Measurements from ENCODE around the gene DNAJC11. TPM values are rescaled to one million over a fixed set of nuclear protein-coding genes. Genes with fewer than 3 reads are reported as not detected.
A peak's percentile ranks its signal among the peaks of the same experiment; 100 is the strongest.
"Not testable (repeated sequence)": the region's sequence is repeated elsewhere in the genome, so short reads cannot be mapped to it uniquely, and the experiment has no call there.

The DNAJC11 gene
- total and polyA plus RNA-seq, 4 experiments from 2014 or later = 10.5 to 41.6 (median 31.7) TPM

DNA sequence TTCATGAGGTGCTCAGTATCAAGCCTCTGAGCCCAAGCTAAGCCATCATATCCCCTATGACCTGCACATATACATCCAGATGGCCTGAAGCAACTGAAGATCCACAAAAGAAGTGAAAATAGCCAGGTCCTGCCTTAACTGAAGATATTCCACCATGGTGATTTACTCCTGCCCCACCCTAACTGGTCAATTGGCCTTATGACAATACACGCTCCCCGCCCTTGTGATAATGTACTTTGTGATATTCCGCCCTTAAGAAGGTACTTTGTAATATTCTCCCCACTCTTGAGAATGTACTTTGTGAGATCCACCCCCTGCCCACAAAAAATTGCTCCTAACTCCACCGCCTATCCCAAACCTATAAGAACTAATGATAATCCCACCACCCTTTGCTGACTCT, 1.7 kb downstream of the DNAJC11 start:
- Mint-ChIP-seq H3K27ac (peak overlapping the region in 6 of 7 donors; percentile 22 to 85 (median 46)), H3K4me3 (peak overlapping the region; percentile 10 to 87 (median 82)), H3K4me1 (peaks cover 17 to 31% (median 27%) of the 10 kb centered on the region in 4 donors)
- POLR2A ChIA-PET (ENCODE audit: partially characterized antibody); H3K9me3 Mint-ChIP-seq; H3K36me3 ChIP-seq (ENCODE audit: insufficient read depth, low read length); H3K36me3 Mint-ChIP-seq; H3K27ac ChIP-seq (ENCODE audit: low read depth, low read length); DNase-seq; H3K27me3 Mint-ChIP-seq; H3K27me3 ChIP-seq (ENCODE audit: insufficient read depth, low read length); H3K9me3 ChIP-seq (ENCODE audit: control insufficient read depth in 1 of 2, low read length in 2 of 2); H3K4me3 ChIP-seq (ENCODE audit: low read length in 2 of 2): not testable (repeated sequence)
- peaks cover 22% of the 10 kb centered on the region for H3K4me1 ChIP-seq (ENCODE audit: insufficient read depth, low read length)
- intact Hi-C loops (cut with micrococcal nuclease) = loop anchor here (2.0 to 5.0 kb wide), 2 partner anchors 145 to 1072 kb away; partner anchors contain the start of genes NOL9, TAS1R1 and VAMP3
- CTCF ChIA-PET (ENCODE audit: partially characterized antibody) = interaction anchor here (1.3 kb wide), 1 partner anchor 14 kb away, joined by 3 read pairs; no protein-coding TSS in a partner anchor

- Histone ChIP-seq H3K36me3 (ENCODE audit: insufficient read depth, low read length) (no peaks in the 10 kb centered on the region), H3K4me3 (ENCODE audit: low read length in 2 of 2) (no peak overlapping the region), H3K9me3 (ENCODE audit: control insufficient read depth in 1 of 2, low read length in 2 of 2) (no peaks in the 10 kb centered on the region), H3K27me3 (ENCODE audit: insufficient read depth, low read length) (no peaks in the 10 kb centered on the region), H3K27ac (ENCODE audit: low read depth, low read length) (no peak overlapping the region), H3K4me1 (ENCODE audit: insufficient read depth, low read length) (peaks cover 13% of the 10 kb centered on the region)
- DNase-seq = no peak
- Mint-ChIP-seq H3K36me3 (peaks cover 0 to 12% of the 10 kb centered on the region in 2 donors), H3K27me3 (no peaks in the 10 kb centered on the region), H3K9me3 (no peaks in the 10 kb centered on the region), H3K27ac (no peak overlapping the region), H3K4me3 (no peak overlapping the region), H3K4me1 (peaks cover 16 to 30% (median 21%) of the 10 kb centered on the region in 4 donors)
- ChIA-PET POLR2A (ENCODE audit: partially characterized antibody) (no interaction called here), CTCF (ENCODE audit: partially characterized antibody) (no interaction called here)
- intact Hi-C loops (cut with micrococcal nuclease) = no loop called here
Observed at GRCh38 chr1:6695868-6696267, 5.7 kb downstream of the DNAJC11 start.

DNA sequence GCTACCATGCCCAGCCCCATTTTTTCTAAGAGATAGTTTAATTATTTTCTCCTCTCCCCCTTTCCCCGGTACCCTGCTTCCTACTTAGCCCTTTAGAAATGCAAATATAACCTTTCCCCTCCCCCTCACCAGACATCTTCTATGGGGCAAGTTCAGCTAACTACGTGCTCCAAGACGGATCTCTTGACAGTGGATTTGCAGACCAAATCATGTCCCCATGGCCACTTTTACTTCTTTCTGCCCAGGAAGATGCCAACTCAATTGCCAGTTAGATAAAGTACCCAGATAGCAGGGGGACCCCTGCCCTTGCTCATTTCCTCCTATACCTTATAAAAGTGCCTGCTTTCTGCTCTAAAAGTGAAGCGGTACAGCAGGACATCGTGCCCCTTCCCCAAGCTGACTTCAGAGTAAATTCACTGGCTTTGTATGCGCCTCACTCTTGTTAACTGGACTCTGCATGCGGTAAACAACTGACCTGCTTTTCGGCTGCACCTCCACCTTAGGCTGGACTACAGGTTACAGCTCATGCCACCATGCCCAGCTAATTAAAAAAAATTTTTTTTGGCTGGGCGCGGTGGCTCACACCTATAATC, 7.4 kb downstream of the DNAJC11 start:
- H3K9me3 Mint-ChIP-seq = no peaks in the 10 kb centered on the region
- H3K36me3 Mint-ChIP-seq = peaks cover 0 to 10% of the 10 kb centered on the region in 2 donors
- H3K27ac Mint-ChIP-seq = no peak overlapping the region
- H3K4me3 Mint-ChIP-seq = no peak overlapping the region
- Histone ChIP-seq H3K4me1 (ENCODE audit: insufficient read depth, low read length) (no peaks in the 10 kb centered on the region), H3K4me3 (ENCODE audit: low read length in 2 of 2) (no peak overlapping the region), H3K9me3 (ENCODE audit: control insufficient read depth in 1 of 2, low read length in 2 of 2) (no peaks in the 10 kb centered on the region), H3K36me3 (ENCODE audit: insufficient read depth, low read length) (no peaks in the 10 kb centered on the region), H3K27me3 (ENCODE audit: insufficient read depth, low read length) (no peaks in the 10 kb centered on the region), H3K27ac (ENCODE audit: low read depth, low read length) (no peak overlapping the region)
- no peak for DNase-seq
- no peaks in the 10 kb centered on the region for H3K27me3 Mint-ChIP-seq
- ChIA-PET CTCF (ENCODE audit: partially characterized antibody) (interaction anchor here (1.0 kb wide), 1 partner anchor 9 kb away, joined by 3 read pairs; no protein-coding TSS in a partner anchor), POLR2A (ENCODE audit: partially characterized antibody) (no interaction called here)
- intact Hi-C loops (cut with micrococcal nuclease) = no loop called here
- H3K4me1 Mint-ChIP-seq = peaks cover 6 to 16% (median 11%) of the 10 kb centered on the region in 4 donors

GRCh38 chr1:6692956-6693355, 8.7 kb downstream of the DNAJC11 start:
- no peak overlapping the region for H3K4me3 Mint-ChIP-seq
- Histone ChIP-seq H3K4me3 (ENCODE audit: low read length in 2 of 2) (no peak overlapping the region), H3K27me3 (ENCODE audit: insufficient read depth, low read length) (no peaks in the 10 kb centered on the region), H3K4me1 (ENCODE audit: insufficient read depth, low read length) (no peaks in the 10 kb centered on the region), H3K27ac (ENCODE audit: low read depth, low read length) (no peak overlapping the region), H3K9me3 (ENCODE audit: control insufficient read depth in 1 of 2, low read length in 2 of 2) (no peaks in the 10 kb centered on the region), H3K36me3 (ENCODE audit: insufficient read depth, low read length) (no peaks in the 10 kb centered on the region)
- peaks cover 4 to 23% (median 16%) of the 10 kb centered on the region in 4 donors for H3K4me1 Mint-ChIP-seq
- no peaks in the 10 kb centered on the region for H3K9me3 Mint-ChIP-seq
- peaks cover 0 to 9% of the 10 kb centered on the region in 2 donors for H3K36me3 Mint-ChIP-seq
- DNase-seq = no peak
- no peaks in the 10 kb centered on the region for H3K27me3 Mint-ChIP-seq
- no peak overlapping the region for H3K27ac Mint-ChIP-seq
- ChIA-PET CTCF (ENCODE audit: partially characterized antibody) (no interaction called here), POLR2A (ENCODE audit: partially characterized antibody) (no interaction called here)
- intact Hi-C loops (cut with micrococcal nuclease) = no loop called here

DNA sequence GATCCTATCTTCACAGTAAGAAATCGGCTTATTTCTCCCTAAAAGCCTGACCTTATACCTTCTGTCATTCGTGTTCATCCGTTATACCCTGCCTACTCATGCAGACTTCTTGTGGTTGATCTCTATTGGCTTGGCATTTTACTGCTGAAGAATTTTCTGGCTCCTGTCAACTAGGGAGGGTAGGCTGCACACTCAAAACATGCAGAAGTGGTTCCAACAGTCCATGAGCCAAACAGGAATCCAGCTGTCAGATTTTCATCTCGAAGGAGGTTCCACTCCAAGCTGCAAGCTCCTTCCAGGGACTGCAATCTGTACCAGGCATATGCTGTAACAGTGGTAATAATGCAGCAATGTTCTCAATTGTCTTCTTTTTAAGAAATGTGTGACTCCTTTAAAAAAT, 10.1 kb downstream of the DNAJC11 start:
- Mint-ChIP-seq H3K9me3 (no peaks in the 10 kb centered on the region), H3K36me3 (peaks cover 0 to 7% of the 10 kb centered on the region in 2 donors), H3K27me3 (no peaks in the 10 kb centered on the region), H3K4me3 (no peak overlapping the region), H3K27ac (peak overlapping the region in 1 of 7 donors; percentile 3), H3K4me1 (peaks cover 6 to 22% (median 18%) of the 10 kb centered on the region in 4 donors)
- Histone ChIP-seq H3K27ac (ENCODE audit: low read depth, low read length) (no peak overlapping the region), H3K4me1 (ENCODE audit: insufficient read depth, low read length) (no peaks in the 10 kb centered on the region), H3K36me3 (ENCODE audit: insufficient read depth, low read length) (no peaks in the 10 kb centered on the region), H3K27me3 (ENCODE audit: insufficient read depth, low read length) (no peaks in the 10 kb centered on the region), H3K4me3 (ENCODE audit: low read length in 2 of 2) (no peak overlapping the region), H3K9me3 (ENCODE audit: control insufficient read depth in 1 of 2, low read length in 2 of 2) (no peaks in the 10 kb centered on the region)
- ChIA-PET POLR2A (ENCODE audit: partially characterized antibody) (no interaction called here), CTCF (ENCODE audit: partially characterized antibody) (no interaction called here)
- no peak for DNase-seq
- intact Hi-C loops (cut with micrococcal nuclease) = no loop called here

- POLR2A ChIA-PET (ENCODE audit: partially characterized antibody) = no interaction called here
- no peaks in the 10 kb centered on the region for H3K27me3 Mint-ChIP-seq
- no peak overlapping the region for H3K27ac Mint-ChIP-seq
Observed at GRCh38 chr1:6690186-6690585, 11.4 kb downstream of the DNAJC11 start.

GRCh38 chr1:6688757-6689156, 12.9 kb downstream of the DNAJC11 start:
- CTCF ChIA-PET (ENCODE audit: partially characterized antibody) = no interaction called here
- intact Hi-C loops (cut with micrococcal nuclease) = no loop called here
- Mint-ChIP-seq H3K27ac (peak overlapping the region in 1 of 7 donors; percentile 9), H3K36me3 (peaks cover 0 to 7% of the 10 kb centered on the region in 2 donors), H3K9me3 (no peaks in the 10 kb centered on the region), H3K4me1 (peaks cover 2 to 20% (median 15%) of the 10 kb centered on the region in 4 donors), H3K4me3 (no peak overlapping the region), H3K27me3 (no peaks in the 10 kb centered on the region)
- H3K27me3 ChIP-seq (ENCODE audit: insufficient read depth, low read length) = no peaks in the 10 kb centered on the region
- no peak for DNase-seq
- H3K36me3 ChIP-seq (ENCODE audit: insufficient read depth, low read length) = no peaks in the 10 kb centered on the region
- POLR2A ChIA-PET (ENCODE audit: partially characterized antibody) = no interaction called here
- no peaks in the 10 kb centered on the region for H3K9me3 ChIP-seq (ENCODE audit: control insufficient read depth in 1 of 2, low read length in 2 of 2)
- no peak overlapping the region for H3K4me3 ChIP-seq (ENCODE audit: low read length in 2 of 2)
- no peak overlapping the region for H3K27ac ChIP-seq (ENCODE audit: low read depth, low read length)
- no peaks in the 10 kb centered on the region for H3K4me1 ChIP-seq (ENCODE audit: insufficient read depth, low read length)

More at GRCh38 chr1:6690186-6690585, 11.4 kb downstream of the DNAJC11 start:
- Histone ChIP-seq H3K4me3 (ENCODE audit: low read length in 2 of 2) (no peak overlapping the region), H3K4me1 (ENCODE audit: insufficient read depth, low read length) (no peaks in the 10 kb centered on the region), H3K27me3 (ENCODE audit: insufficient read depth, low read length) (no peaks in the 10 kb centered on the region), H3K27ac (ENCODE audit: low read depth, low read length) (no peak overlapping the region), H3K36me3 (ENCODE audit: insufficient read depth, low read length) (no peaks in the 10 kb centered on the region), H3K9me3 (ENCODE audit: control insufficient read depth in 1 of 2, low read length in 2 of 2) (no peaks in the 10 kb centered on the region)
- no peak for DNase-seq
- CTCF ChIA-PET (ENCODE audit: partially characterized antibody) = interaction anchor here (1.1 kb wide), 1 partner anchor 44 kb away, joined by 3 read pairs; no protein-coding TSS in a partner anchor
- Mint-ChIP-seq H3K36me3 (peaks cover 0 to 7% of the 10 kb centered on the region in 2 donors), H3K9me3 (no peaks in the 10 kb centered on the region), H3K4me3 (no peak overlapping the region), H3K4me1 (peaks cover 4 to 22% (median 17%) of the 10 kb centered on the region in 4 donors)
- intact Hi-C loops (cut with micrococcal nuclease) = no loop called here

Measured in CD4-positive, alpha-beta memory T cell (primary cell).